Body of pancreas (tissue), 4 donors: ENCODE measurements around the gene RAB3B. TPM values are rescaled to one million over a fixed set of nuclear protein-coding genes. Genes with fewer than 3 reads are reported as not detected.

Source experiments
- ATAC-seq: fragments of 150-250 bp; one replicate; pipeline ENCODE4 v1.9.1; 2016
- DNase-seq, 4 donors: peaks; one replicate each; pipeline ENCODE4 v3.0.0-alpha.2; 2019
- H3K27ac ChIP-seq, 4 donors: fragments of 200-600 bp; sonication (generic); 1 replicate in 3 of 4; 2 replicates in 1 of 4; pipeline versions ENCODE4 v1.5.1 to v1.6.1; 2016 to 2019; ENCODE audit warnings: mild to moderate bottlenecking in 1 of 4, mixed read lengths in 1 of 4, moderate library complexity in 1 of 4
- H3K27me3 ChIP-seq, 2 donors: fragments of 200-600 bp; sonication (generic); one replicate each; pipeline ENCODE4 v1.6.0; 2016; ENCODE audit warnings: mild to moderate bottlenecking in 1 of 2
- H3K36me3 ChIP-seq, 2 donors: fragments of 200-600 bp; sonication (generic); replicated peaks in 1 of 2; 2 replicates each; pipeline ENCODE4 v1.5.1; 2016; ENCODE audit warnings: low read depth in 2 of 2; ENCODE audit not compliant: insufficient read depth in 1 of 2
- H3K4me1 ChIP-seq: fragments of 200-600 bp; sonication (generic); one replicate; pipeline ENCODE4 v1.6.0; 2016
- H3K4me3 ChIP-seq, 2 donors: fragments of 200-600 bp; sonication (generic); 1 replicate in 1 of 2; 2 replicates in 1 of 2; pipeline ENCODE4 v1.5.1; 2016 to 2019
- H3K9me3 ChIP-seq, 3 donors: fragments of 200-600 bp; sonication (generic); 1 replicate in 2 of 3; 2 replicates in 1 of 3; pipeline ENCODE4 v1.5.1; 2016
- POLR2A ChIP-seq, 3 donors: fragments of 450-650 bp; IDR thresholded peaks; one replicate each; pipeline ENCODE4 v1.6.1; 2016; ENCODE audit warnings: antibody characterized with exemption in 3 of 3, mild to moderate bottlenecking in 2 of 3
- WGBS, 2 donors: methylation state at CpG; one replicate each; pipeline ENCODE4 v1.1.5; 2017; 5-methylcytosine and 5-hydroxymethylcytosine counted together
- intact Hi-C: fragments of 100-400 bp; cut with DNase I; formaldehyde crosslinking; loops from one replicate; pipeline ENCODE4 v1.15.1; 2023
- total RNA-seq, 2 donors: library from RNA; depleted of rRNA; stranded (reverse); fragments of >200 nt; gene quantifications; one replicate each; pipeline ENCODE4 v1.1.0, GENCODE V29; 2016
- TF ChIP-seq, protein P1 (sequence below), 7 experiments: fragments of 450-650 bp in 4 of 7; fragments of 200-600 bp in 3 of 7; sonication (generic) in 3 of 7; IDR thresholded peaks; one replicate each; pipeline ENCODE4 v1.5.1; 2016 to 2019; ENCODE audit warnings: antibody characterized with exemption in 7 of 7

Gene RAB3B
- total RNA-seq, 2 donors from 2014 or later, result 1.3 to 2.9 TPM

- H3K4me1 ChIP-seq, result no peaks in the 10 kb centered on the region
- TF ChIP-seq, protein P1, sequence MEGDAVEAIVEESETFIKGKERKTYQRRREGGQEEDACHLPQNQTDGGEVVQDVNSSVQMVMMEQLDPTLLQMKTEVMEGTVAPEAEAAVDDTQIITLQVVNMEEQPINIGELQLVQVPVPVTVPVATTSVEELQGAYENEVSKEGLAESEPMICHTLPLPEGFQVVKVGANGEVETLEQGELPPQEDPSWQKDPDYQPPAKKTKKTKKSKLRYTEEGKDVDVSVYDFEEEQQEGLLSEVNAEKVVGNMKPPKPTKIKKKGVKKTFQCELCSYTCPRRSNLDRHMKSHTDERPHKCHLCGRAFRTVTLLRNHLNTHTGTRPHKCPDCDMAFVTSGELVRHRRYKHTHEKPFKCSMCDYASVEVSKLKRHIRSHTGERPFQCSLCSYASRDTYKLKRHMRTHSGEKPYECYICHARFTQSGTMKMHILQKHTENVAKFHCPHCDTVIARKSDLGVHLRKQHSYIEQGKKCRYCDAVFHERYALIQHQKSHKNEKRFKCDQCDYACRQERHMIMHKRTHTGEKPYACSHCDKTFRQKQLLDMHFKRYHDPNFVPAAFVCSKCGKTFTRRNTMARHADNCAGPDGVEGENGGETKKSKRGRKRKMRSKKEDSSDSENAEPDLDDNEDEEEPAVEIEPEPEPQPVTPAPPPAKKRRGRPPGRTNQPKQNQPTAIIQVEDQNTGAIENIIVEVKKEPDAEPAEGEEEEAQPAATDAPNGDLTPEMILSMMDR (IDR thresholded peaks at IDR 0.05), result no peak
- TF ChIP-seq POLR2A (IDR thresholded peaks at IDR 0.05), result no peak
- H3K27me3 ChIP-seq, result no peaks in the 10 kb centered on the region
- no peak overlapping the region for H3K4me3 ChIP-seq
- DNase-seq, result no peak
- H3K36me3 ChIP-seq, result no peaks in the 10 kb centered on the region
- H3K9me3 ChIP-seq, result no peaks in the 10 kb centered on the region
- no peak for ATAC-seq
- intact Hi-C loops, result no loop called here
- WGBS, 2 donors, result 86 to 94% methylated on average over 2 of the region's 2 CpGs
- H3K27ac ChIP-seq, result no peak overlapping the region
Observed at GRCh38 chr1:51863384-51863783, 127.1 kb downstream of the RAB3B start.

GRCh38 chr1:51861669-51862068, 128.8 kb downstream of the RAB3B start:
- Histone ChIP-seq H3K27ac (no peak overlapping the region), H3K9me3 (no peaks in the 10 kb centered on the region)
- WGBS, 2 donors, result 93 to 95% methylated on average over 5 of the region's 5 CpGs

DNA sequence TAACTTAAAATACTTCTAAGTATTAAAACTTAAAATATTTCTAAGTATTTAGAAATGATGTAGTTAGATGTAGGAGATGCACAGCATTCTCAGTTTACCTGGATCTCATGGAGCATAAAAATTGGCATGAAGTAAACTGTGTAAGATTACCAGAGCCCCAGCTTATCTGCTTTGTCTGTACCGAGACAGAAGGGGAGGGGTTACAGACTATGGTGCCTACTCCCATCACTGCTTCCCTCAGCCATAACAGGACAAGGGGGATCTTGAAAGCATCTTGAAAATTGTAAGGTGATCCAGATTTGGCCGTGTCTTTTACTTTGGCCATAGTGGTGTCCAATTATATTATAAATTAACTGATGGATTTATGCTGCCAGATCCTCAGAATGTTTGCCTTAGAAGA, 130.8 kb downstream of the RAB3B start:
- Histone ChIP-seq H3K36me3 (no peaks in the 10 kb centered on the region), H3K4me3 (no peak overlapping the region), H3K9me3 (no peaks in the 10 kb centered on the region), H3K27ac (no peak overlapping the region), H3K4me1 (no peaks in the 10 kb centered on the region), H3K27me3 (no peaks in the 10 kb centered on the region)
- no peak for DNase-seq
- WGBS, 2 donors, result 63 to 73% methylated on average over 2 of the region's 2 CpGs
- intact Hi-C loops, result no loop called here
- TF ChIP-seq, protein P1 (IDR thresholded peaks at IDR 0.05), result no peak
- TF ChIP-seq POLR2A (IDR thresholded peaks at IDR 0.05), result no peak
- ATAC-seq, result no peak

More at GRCh38 chr1:51861669-51862068, 128.8 kb downstream of the RAB3B start:
- Histone ChIP-seq H3K4me3 (no peak overlapping the region), H3K36me3 (no peaks in the 10 kb centered on the region), H3K4me1 (no peaks in the 10 kb centered on the region), H3K27me3 (no peaks in the 10 kb centered on the region)
- intact Hi-C loops, result no loop called here
- no peak for DNase-seq
- ATAC-seq, result no peak
- TF ChIP-seq, protein P1 (IDR thresholded peaks at IDR 0.05), result no peak
- TF ChIP-seq POLR2A (IDR thresholded peaks at IDR 0.05), result no peak

DNA sequence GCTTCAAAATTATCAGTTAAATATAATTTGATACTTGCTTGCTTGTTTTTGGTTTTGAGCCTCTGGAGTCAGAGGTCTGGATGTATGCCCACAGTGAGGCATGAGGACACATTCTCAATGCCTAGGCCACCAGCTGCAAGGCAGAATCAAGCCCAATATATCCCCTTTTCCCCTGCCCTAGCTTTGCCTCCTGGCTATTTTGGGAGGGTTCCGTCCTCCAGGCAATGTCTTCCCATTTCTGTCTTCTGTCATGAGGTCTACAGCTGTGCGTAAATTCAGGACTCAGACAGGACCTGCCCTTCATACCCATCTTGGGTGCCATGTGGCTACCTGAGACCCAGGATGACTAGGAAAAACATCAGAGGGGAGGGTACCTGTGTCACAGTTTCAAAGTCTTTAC, 131.2 kb downstream of the RAB3B start:
- 92 to 100% methylated on average over 2 of the region's 2 CpGs for WGBS, 2 donors
- TF ChIP-seq, protein P1 (IDR thresholded peaks at IDR 0.05), result no peak
- TF ChIP-seq POLR2A (IDR thresholded peaks at IDR 0.05), result no peak
- ATAC-seq, result no peak
- Histone ChIP-seq H3K4me3 (no peak overlapping the region), H3K27ac (no peak overlapping the region), H3K36me3 (no peaks in the 10 kb centered on the region), H3K27me3 (no peaks in the 10 kb centered on the region), H3K4me1 (no peaks in the 10 kb centered on the region), H3K9me3 (no peaks in the 10 kb centered on the region)
- DNase-seq, result no peak
- intact Hi-C loops, result no loop called here

- H3K4me3 ChIP-seq, result no peak overlapping the region
- WGBS, 2 donors, result 61 to 72% methylated on average over 1 of the region's 1 CpG
- no peaks in the 10 kb centered on the region for H3K27me3 ChIP-seq
- ATAC-seq (no peak), DNase-seq (no peak)
- no peak overlapping the region for H3K27ac ChIP-seq
- H3K9me3 ChIP-seq, result no peaks in the 10 kb centered on the region
- TF ChIP-seq, protein P1 (IDR thresholded peaks at IDR 0.05), result no peak
- no peak for TF ChIP-seq POLR2A (IDR thresholded peaks at IDR 0.05)
- no peaks in the 10 kb centered on the region for H3K4me1 ChIP-seq
- intact Hi-C loops, result no loop called here
- no peaks in the 10 kb centered on the region for H3K36me3 ChIP-seq
Observed at GRCh38 chr1:51858892-51859291, 131.6 kb downstream of the RAB3B start.
